Fibroblast of lung (primary cell): ENCODE data around the gene GRAMD2B. TPM values are rescaled to one million over a fixed set of nuclear protein-coding genes. Genes with fewer than 3 reads are reported as not detected.

Experiments used
- DNase-seq, 2 donors: peaks; one replicate each; pipeline versions ENCODE4 v3.0.0 to v3.0.0-alpha.2; 2010; ENCODE audit warnings: low read depth in 2 of 2
- H2AFZ ChIP-seq: 2 replicates; pipeline ENCODE4 v1.5.1; 2012; ENCODE audit warnings: low read length, control low read depth, inconsistent platforms
- H3K27ac ChIP-seq: 2 replicates; pipeline ENCODE4 v1.5.1; 2011; ENCODE audit warnings: low read length, control low read depth; ENCODE audit not compliant: insufficient read depth
- H3K27me3 ChIP-seq: 2 replicates; pipeline ENCODE4 v1.5.1; 2011; ENCODE audit warnings: mild to moderate bottlenecking, low read length; ENCODE audit not compliant: control insufficient read depth, insufficient read depth
- H3K36me3 ChIP-seq: 2 replicates; pipeline ENCODE4 v1.5.1; 2011; ENCODE audit warnings: low read length; ENCODE audit not compliant: control insufficient read depth, insufficient read depth
- H3K4me1 ChIP-seq: 2 replicates; pipeline ENCODE4 v1.5.1; 2011; ENCODE audit warnings: low read length; ENCODE audit not compliant: control insufficient read depth, insufficient read depth; ENCODE audit errors: extremely low read depth
- H3K4me2 ChIP-seq: 2 replicates; pipeline ENCODE4 v1.5.1; 2011; ENCODE audit warnings: low read length, control low read depth; ENCODE audit not compliant: insufficient read depth; ENCODE audit errors: extremely low read depth
- H3K4me3 ChIP-seq, 4 experiments: fragments of 200-600 bp in 1 of 4; sonication (generic) in 1 of 4; replicated peaks in 1 of 4; 2 replicates each; pipeline ENCODE4 v1.5.1; 2011 to 2016; ENCODE audit warnings: low read length in 4 of 4, low read depth in 3 of 4, mild to moderate bottlenecking in 3 of 4, control low read depth in 2 of 4, inconsistent platforms in 1 of 4, mixed read lengths in 1 of 4; ENCODE audit not compliant: insufficient read depth in 1 of 4; ENCODE audit errors: control extremely low read depth in 1 of 4
- H3K79me2 ChIP-seq: 2 replicates; pipeline ENCODE4 v1.5.1; 2012; ENCODE audit warnings: mild to moderate bottlenecking, low read length, inconsistent platforms; ENCODE audit not compliant: control insufficient read depth, insufficient read depth
- H3K9ac ChIP-seq: 2 replicates; pipeline ENCODE4 v1.5.1; 2011; ENCODE audit warnings: mild to moderate bottlenecking, low read length, control low read depth; ENCODE audit not compliant: insufficient read depth
- H3K9me3 ChIP-seq: 2 replicates; pipeline ENCODE4 v1.5.1; 2012; ENCODE audit warnings: low read depth, low read length; ENCODE audit not compliant: control insufficient read depth, insufficient read depth
- H4K20me1 ChIP-seq: 2 replicates; pipeline ENCODE4 v1.5.1; 2011; ENCODE audit warnings: low read length; ENCODE audit not compliant: control insufficient read depth, insufficient read depth; ENCODE audit errors: extremely low read depth
- CTCF ChIP-seq, 2 donors: IDR thresholded peaks in 1 of 2; conservative IDR thresholded peaks in 1 of 2; 1 replicate in 1 of 2; 2 replicates in 1 of 2; pipeline ENCODE4 v1.5.1; 2011 to 2012; ENCODE audit warnings: low read length in 2 of 2, control low read depth in 1 of 2, inconsistent platforms in 1 of 2, low read depth in 1 of 2, mild to moderate bottlenecking in 1 of 2
- EZH2 ChIP-seq: IDR thresholded peaks from 2 replicates; pipeline ENCODE4 v1.5.1; 2012; ENCODE audit warnings: low read length, control low read depth, mild to moderate bottlenecking; ENCODE audit errors: missing control alignments
- polyA plus RNA-seq, 2 donors: library from polyadenylated mRNA; depleted of rRNA in 1 of 2; stranded (reverse) in 1 of 2; unstranded in 1 of 2; fragments of >200 nt; gene quantifications; 2 replicates each; pipeline ENCODE4 v1.2.1, GENCODE V29; 2011 to 2012; ENCODE audit warnings: missing spikeins in 1 of 2
- total RNA-seq: library from RNA; depleted of rRNA; stranded (reverse); fragments of >200 nt; gene quantifications from 2 replicates; pipeline ENCODE4 v1.2.1, GENCODE V29; 2014

GRAMD2B gene
- total and polyA plus RNA-seq, 2 donors (not counting 1 experiment from before 2014, with no cell fraction given) = 21.3 to 37.6 TPM

- Histone ChIP-seq H3K9me3 (no peaks in the 10 kb centered on the region), H4K20me1 (no peaks in the 10 kb centered on the region), H3K36me3 (no peaks in the 10 kb centered on the region), H2AFZ (no peak overlapping the region), H3K4me1 (no peaks in the 10 kb centered on the region), H3K27me3 (no peaks in the 10 kb centered on the region), H3K79me2 (no peaks in the 10 kb centered on the region), H3K9ac (no peak overlapping the region), H3K27ac (no peak overlapping the region), H3K4me3 (no peak overlapping the region), H3K4me2 (no peak overlapping the region)
- TF ChIP-seq EZH2 = no peak
- TF ChIP-seq CTCF (conservative IDR thresholded peaks at IDR 0.05 in 1 of 2, IDR thresholded peaks at IDR 0.05 in 1 of 2; ENCODE audit: low read depth in 1 of 2, low read length in 2 of 2) = no peak
- DNase-seq = no peak
These were observed 32.5 kb downstream of the GRAMD2B start for GRCh38 chr5:126455728-126456127.

DNA sequence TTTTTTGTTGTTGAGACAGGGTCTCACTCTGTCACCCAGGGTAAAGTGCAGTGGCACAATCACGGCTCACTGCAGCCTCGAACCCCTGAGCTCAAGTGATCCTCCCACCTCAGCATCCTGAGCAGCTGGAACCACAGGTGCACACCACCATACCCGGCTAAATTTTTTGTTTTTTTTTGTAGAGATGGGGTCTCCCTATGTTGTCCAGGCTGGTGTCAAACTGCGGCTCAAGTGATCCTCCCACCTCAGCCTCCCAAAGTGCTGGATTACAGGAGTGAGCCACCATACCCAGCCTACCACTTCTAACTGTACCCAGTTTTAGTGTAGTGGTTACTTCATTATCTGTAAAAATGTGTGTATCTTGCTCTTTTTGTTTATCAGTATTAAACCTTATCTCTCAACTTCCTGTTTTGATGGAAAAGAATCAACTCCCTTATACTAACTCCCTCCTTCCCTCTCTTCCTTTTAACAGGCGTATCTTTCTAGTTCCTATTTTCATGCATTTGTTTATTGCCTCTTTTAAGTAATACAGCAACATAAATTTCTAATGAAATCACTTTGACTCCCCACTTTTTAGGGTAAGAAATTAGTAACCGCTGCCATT lies 33.1 kb downstream of the GRAMD2B start:
- no peak for TF ChIP-seq CTCF (conservative IDR thresholded peaks at IDR 0.05 in 1 of 2, IDR thresholded peaks at IDR 0.05 in 1 of 2; ENCODE audit: low read depth in 1 of 2, low read length in 2 of 2)
- TF ChIP-seq EZH2 = no peak
- H3K4me3 ChIP-seq = no peak overlapping the region
- no peaks in the 10 kb centered on the region for H3K79me2 ChIP-seq
- H3K9ac ChIP-seq = no peak overlapping the region
- no peaks in the 10 kb centered on the region for H3K27me3 ChIP-seq
- DNase-seq = no peak
- H4K20me1 ChIP-seq = no peaks in the 10 kb centered on the region
- H3K27ac ChIP-seq = no peak overlapping the region
- H2AFZ ChIP-seq = no peak overlapping the region
- no peaks in the 10 kb centered on the region for H3K36me3 ChIP-seq
- H3K4me1 ChIP-seq = no peaks in the 10 kb centered on the region
- no peaks in the 10 kb centered on the region for H3K9me3 ChIP-seq
- no peak overlapping the region for H3K4me2 ChIP-seq

- H3K4me2 ChIP-seq = no peak overlapping the region
- H4K20me1 ChIP-seq = no peaks in the 10 kb centered on the region
- H3K4me3 ChIP-seq = no peak overlapping the region
- peaks cover 4% of the 10 kb centered on the region for H3K36me3 ChIP-seq
- DNase-seq = no peak
- H2AFZ ChIP-seq = no peak overlapping the region
- no peaks in the 10 kb centered on the region for H3K4me1 ChIP-seq
- TF ChIP-seq CTCF (conservative IDR thresholded peaks at IDR 0.05 in 1 of 2, IDR thresholded peaks at IDR 0.05 in 1 of 2; ENCODE audit: low read depth in 1 of 2, low read length in 2 of 2) (no peak), EZH2 (no peak)
- no peaks in the 10 kb centered on the region for H3K9me3 ChIP-seq
- no peaks in the 10 kb centered on the region for H3K79me2 ChIP-seq
- H3K27ac ChIP-seq = no peak overlapping the region
- no peaks in the 10 kb centered on the region for H3K27me3 ChIP-seq
- no peak overlapping the region for H3K9ac ChIP-seq
These were observed 37.2 kb downstream of the GRAMD2B start for GRCh38 chr5:126460459-126460858.
